Mucosa of descending colon (tissue), 3 donors: ENCODE results near the gene GPR158. TPM values are rescaled to one million over a fixed set of nuclear protein-coding genes. Genes with fewer than 3 reads are reported as not detected.

Source experiments
- ATAC-seq: fragments of 200-7000 bp; cut with Tn5 transposase; one replicate; pipeline ENCODE4 v1.9.1; 2020; ENCODE audit warnings: mild to moderate bottlenecking, moderate library complexity
- DNase-seq, 3 donors: peaks; one replicate each; pipeline ENCODE4 v3.0.0-alpha.2; 2020
- H3K36me3 ChIP-seq: fragments of 200-600 bp; one replicate; pipeline ENCODE4 v1.8.0; 2021; ENCODE audit warnings: low read depth, mild to moderate bottlenecking
- H3K4me1 ChIP-seq: fragments of 200-600 bp; one replicate; pipeline ENCODE4 v1.8.0; 2021; ENCODE audit warnings: low read depth, mild to moderate bottlenecking
- H3K4me3 ChIP-seq: fragments of 200-600 bp; one replicate; pipeline ENCODE4 v1.8.0; 2021; ENCODE audit warnings: mild to moderate bottlenecking
- H3K9me3 ChIP-seq: fragments of 200-600 bp; one replicate; pipeline ENCODE4 v1.8.0; 2021; ENCODE audit warnings: mild to moderate bottlenecking
- CTCF ChIP-seq: fragments of 200-600 bp; IDR thresholded peaks from one replicate; pipeline ENCODE4 v1.8.0; 2022; ENCODE audit warnings: antibody characterized with exemption, mild to moderate bottlenecking
- intact Hi-C, 2 donors: fragments of 100-400 bp; cut with DNase I in 1 of 2; cut with micrococcal nuclease in 1 of 2; formaldehyde crosslinking; loops; one replicate each; pipeline versions ENCODE4 v1.11.0 to v1.11.1; 2022; cut with DNase I, micrococcal nuclease
- total RNA-seq, 3 donors: library from RNA; stranded (reverse); fragmentation: NEBNext Ultra II Directional in 2 of 3; extraction: Animal tissue kit (Norgen Biotek cat#: 25700) in 2 of 3; gene quantifications; one replicate each; pipeline versions ENCODE4 v1.2.1 to v1.2.4, GENCODE V29; 2021 to 2023
- donor health status: DM: no; HTN: no; CAD: no; lungs with moderate emphysema.
- donor health status: DM: no; HTN: no; CAD: no.
- donor health status: DM: no; HTN: yes; CAD: no.

The GPR158 gene
- total RNA-seq, 3 donors from 2014 or later = 0.20 to 0.51 (median 0.24) TPM

- Histone ChIP-seq H3K4me3 (no peak overlapping the region), H3K36me3 (no peaks in the 10 kb centered on the region), H3K4me1 (no peaks in the 10 kb centered on the region), H3K9me3 (no peaks in the 10 kb centered on the region)
- TF ChIP-seq CTCF = peak; percentile 15
- intact Hi-C loops = loop anchor here in 1 of 2 donors (10.0 kb wide), 1 partner anchor 112 kb away; no protein-coding TSS in a partner anchor
- peak in 2 of 3 donors; percentile 39 to 40 for DNase-seq
- peak; percentile 63 for ATAC-seq
Observed at GRCh38 chr10:25226775-25227682, 52.2 kb downstream of the GPR158 start.

GRCh38 chr10:25231751-25232150, 57.0 kb downstream of the GPR158 start:
- no peak for TF ChIP-seq CTCF
- intact Hi-C loops = no loop called here

GRCh38 chr10:25232204-25232603, 57.4 kb downstream of the GPR158 start:
- no peaks in the 10 kb centered on the region for H3K9me3 ChIP-seq
- no peaks in the 10 kb centered on the region for H3K4me1 ChIP-seq
- DNase-seq (no peak), ATAC-seq (no peak)
- no peak overlapping the region for H3K4me3 ChIP-seq
- TF ChIP-seq CTCF = no peak
- intact Hi-C loops = no loop called here
- no peaks in the 10 kb centered on the region for H3K36me3 ChIP-seq

More at GRCh38 chr10:25231751-25232150, 57.0 kb downstream of the GPR158 start:
- H3K4me1 ChIP-seq = no peaks in the 10 kb centered on the region
- H3K9me3 ChIP-seq = no peaks in the 10 kb centered on the region
- H3K36me3 ChIP-seq = no peaks in the 10 kb centered on the region
- ATAC-seq (no peak), DNase-seq (no peak)
- no peak overlapping the region for H3K4me3 ChIP-seq

GRCh38 chr10:25245165-25245564, 70.4 kb downstream of the GPR158 start:
- no peak for ATAC-seq
- no peak for TF ChIP-seq CTCF
- intact Hi-C loops = no loop called here

GRCh38 chr10:25257646-25258045, 82.8 kb downstream of the GPR158 start:
- DNase-seq (no peak), ATAC-seq (no peak)
- no peak for TF ChIP-seq CTCF
- intact Hi-C loops = no loop called here
- Histone ChIP-seq H3K4me3 (no peak overlapping the region), H3K4me1 (no peaks in the 10 kb centered on the region), H3K9me3 (no peaks in the 10 kb centered on the region), H3K36me3 (no peaks in the 10 kb centered on the region)

More at GRCh38 chr10:25245165-25245564, 70.4 kb downstream of the GPR158 start:
- H3K36me3 ChIP-seq = no peaks in the 10 kb centered on the region
- no peaks in the 10 kb centered on the region for H3K9me3 ChIP-seq
- no peak for DNase-seq
- no peaks in the 10 kb centered on the region for H3K4me1 ChIP-seq
- no peak overlapping the region for H3K4me3 ChIP-seq
